Transverse colon (tissue), 4 donors: Measurements from ENCODE around the gene RAB28. TPM values are rescaled to one million over a fixed set of nuclear protein-coding genes. Genes with fewer than 3 reads are reported as not detected.

Experiments used
- DNase-seq: peaks from one replicate; pipeline ENCODE4 v3.0.0-alpha.2; 2019
- H3K27ac ChIP-seq, 4 donors: fragments of 200-600 bp; sonication (generic); 2 replicates each; pipeline ENCODE4 v1.5.1; 2016 to 2018; ENCODE audit warnings: inconsistent platforms in 4 of 4
- H3K27me3 ChIP-seq: fragments of 200-600 bp; sonication (generic); 2 replicates; pipeline ENCODE4 v1.5.1; 2017; ENCODE audit warnings: inconsistent platforms
- H3K36me3 ChIP-seq, 4 donors: fragments of 200-600 bp; sonication (generic); 2 replicates each; pipeline ENCODE4 v1.5.1; 2017 to 2019; ENCODE audit warnings: inconsistent platforms in 4 of 4
- H3K4me1 ChIP-seq, 4 donors: fragments of 200-600 bp; sonication (generic); 2 replicates each; pipeline ENCODE4 v1.5.1; 2017 to 2020; ENCODE audit warnings: inconsistent platforms in 4 of 4
- H3K4me3 ChIP-seq, 4 donors: fragments of 200-600 bp; sonication (generic); 1 replicate in 1 of 4; 2 replicates in 3 of 4; pipeline versions ENCODE4 v1.5.1 to v1.6.1; 2017 to 2019; ENCODE audit warnings: inconsistent platforms in 4 of 4
- H3K9me3 ChIP-seq, 2 donors: fragments of 200-600 bp; sonication (generic); 2 replicates each; pipeline ENCODE4 v1.5.1; 2017 to 2019; ENCODE audit warnings: inconsistent platforms in 2 of 2
- CTCF ChIP-seq, 5 experiments: fragments of 200-600 bp in 3 of 5; fragments of 450-650 bp in 2 of 5; sonication (generic) in 3 of 5; IDR thresholded peaks; 1 replicate in 2 of 5; 2 replicates in 3 of 5; pipeline ENCODE4 v1.5.1; 2016 to 2017; ENCODE audit warnings: antibody characterized with exemption in 5 of 5, inconsistent platforms in 3 of 5, mild to moderate bottlenecking in 2 of 5, moderate library complexity in 1 of 5
- EP300 ChIP-seq: sonication (generic); formaldehyde crosslinking; IDR thresholded peaks from one replicate; pipeline ENCODE4 v1.6.1; 2017; ENCODE audit warnings: antibody characterized with exemption, low read depth
- POLR2A ChIP-seq: fragments of 450-650 bp; IDR thresholded peaks from one replicate; pipeline ENCODE4 v1.6.1; 2016; ENCODE audit warnings: antibody characterized with exemption, mild to moderate bottlenecking, moderate library complexity
- POLR2AphosphoS5 ChIP-seq, 3 donors: sonication (generic); formaldehyde crosslinking; IDR thresholded peaks; one replicate each; pipeline ENCODE4 v1.6.1; 2016; ENCODE audit warnings: antibody characterized with exemption in 3 of 3
- WGBS, 2 donors: methylation state at CpG; one replicate each; pipeline ENCODE4 v1.1.5; 2018; ENCODE audit warnings: low coverage in 1 of 2; 5-methylcytosine and 5-hydroxymethylcytosine counted together
- in situ Hi-C, 4 donors: fragments of 200-750 bp; cut with MboI; loops; one replicate each; pipeline versions ENCODE4 v1.15.0 to v1.15.1; 2017; ENCODE audit warnings: low sequenced_read_pairs in 3 of 4, low pct_ligation_motif_present in 1 of 4, low pct_unique_long_range_greater_than_20kb in 1 of 4
- intact Hi-C: fragments of 100-400 bp; cut with DNase I; formaldehyde crosslinking; loops from one replicate; pipeline ENCODE4 v1.15.1; 2023; ENCODE audit warnings: low total_unique reads
- total RNA-seq, 4 donors: library from RNA; depleted of rRNA; stranded (reverse); fragments of >200 nt; gene quantifications; one replicate each; pipeline ENCODE4 v1.1.0, GENCODE V29; 2016

The RAB28 gene
- 10 to 100 TPM in 3 of 4 donors, 1 to 10 TPM in 1; 6.4 to 19.5 (median 17.8) TPM for total RNA-seq

DNA sequence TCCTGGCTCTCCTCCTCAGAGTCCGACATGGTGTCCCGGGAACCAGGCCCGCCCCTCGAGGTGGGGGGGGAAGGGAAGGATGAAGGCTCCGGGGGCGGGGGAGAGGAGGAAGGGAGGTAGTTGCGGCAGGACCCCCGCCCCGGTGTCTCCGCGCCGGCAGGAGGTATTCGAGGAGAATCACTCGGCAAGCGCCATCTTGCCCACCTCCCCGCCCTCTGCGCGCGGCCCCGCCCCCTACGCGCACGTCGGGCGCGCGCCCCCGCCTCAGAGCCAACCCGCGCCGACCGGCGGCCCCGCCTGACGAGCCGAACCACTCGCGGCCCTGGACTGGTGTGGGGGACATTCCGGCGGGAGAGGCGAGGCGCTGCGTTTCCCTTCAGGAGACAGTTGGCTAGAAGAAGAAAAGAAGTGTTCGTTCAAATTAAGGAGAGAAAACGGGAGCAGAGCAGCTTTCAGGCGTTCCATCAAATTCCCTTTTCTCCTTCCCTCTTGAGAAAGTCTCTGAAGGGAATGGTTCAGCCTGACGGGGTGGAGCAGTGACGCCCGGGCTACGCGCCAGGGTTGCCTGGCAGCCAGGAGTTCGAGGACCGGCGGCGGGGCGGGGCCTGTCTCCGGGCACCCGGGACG, at the start of gene RAB28:
TSS of gene RAB28 (minus strand) at position 219 of the 627 bp plus-strand sequence.
- TF ChIP-seq EP300 (no peak), POLR2AphosphoS5 (IDR thresholded peaks at IDR 0.05) (peak; percentile 82 to 84 (median 84)), POLR2A (peak; percentile 71)
- in situ Hi-C loops: no loop called here
- WGBS, 2 donors: 0% methylated on average over 57 of the region's 59 CpGs; no CpG with 5 or more reads in 1 of the 2 donors
- peak; percentile 96 for DNase-seq
- Histone ChIP-seq H3K36me3 (no peaks in the 10 kb centered on the region), H3K9me3 (no peaks in the 10 kb centered on the region), H3K27ac (peak within 1 kb of the TSS; percentile 90 to 97 (median 94)), H3K4me1 (peaks cover 0 to 33% (median 13%) of the 10 kb centered on the region in 4 donors), H3K4me3 (peak within 1 kb of the TSS; percentile 73 to 97 (median 78)), H3K27me3 (peaks cover 3% of the 10 kb centered on the region)
- intact Hi-C loops: loop anchor here (5.0 kb wide), 1 partner anchor 58 kb away; the partner anchor contains the start of gene NKX3-2

DNA sequence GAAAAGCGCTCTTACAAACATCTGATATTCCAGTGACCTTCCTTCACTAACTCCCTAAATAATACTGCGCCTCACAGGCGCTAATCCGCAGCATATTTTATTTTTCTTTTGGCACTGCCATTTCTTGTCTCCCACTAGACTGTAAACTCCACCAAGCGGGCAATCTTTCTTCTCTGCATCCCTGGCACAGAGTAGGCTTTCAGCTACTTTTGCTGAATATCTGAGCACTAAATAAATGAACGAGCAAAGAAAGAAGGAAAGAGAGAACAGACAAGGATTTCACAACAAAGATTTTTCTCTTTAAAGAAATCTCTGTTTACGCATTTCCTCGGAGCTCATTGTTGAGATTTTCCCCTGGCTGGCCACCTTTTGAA, 47.5 kb upstream of the RAB28 start:
- in situ Hi-C loops (no loop called here), intact Hi-C loops (no loop called here)
- no peak for DNase-seq
- Histone ChIP-seq H3K4me3 (no peak overlapping the region), H3K36me3 (no peaks in the 10 kb centered on the region), H3K4me1 (peaks cover 0 to 8% (median 2%) of the 10 kb centered on the region in 4 donors), H3K9me3 (no peaks in the 10 kb centered on the region), H3K27ac (no peak overlapping the region), H3K27me3 (peaks cover 100% of the 10 kb centered on the region)
- WGBS, 2 donors: 44 to 67% methylated on average over 6 to 8 of the region's 8 CpGs
- TF ChIP-seq CTCF (IDR thresholded peaks at IDR 0.05) (no peak), POLR2AphosphoS5 (IDR thresholded peaks at IDR 0.05) (no peak), EP300 (no peak), POLR2A (no peak)

GRCh38 chr4:13530823-13531624, 46.9 kb upstream of the RAB28 start:
- TF ChIP-seq EP300 (no peak), POLR2AphosphoS5 (IDR thresholded peaks at IDR 0.05) (no peak), CTCF (IDR thresholded peaks at IDR 0.05) (no peak), POLR2A (no peak)
- peaks cover 0 to 8% (median 2%) of the 10 kb centered on the region in 4 donors for H3K4me1 ChIP-seq
- no peak for DNase-seq
- 38 to 60% methylated on average over 6 to 35 of the region's 35 CpGs for WGBS, 2 donors
- peaks cover 100% of the 10 kb centered on the region for H3K27me3 ChIP-seq
- intact Hi-C loops (no loop called here), in situ Hi-C loops (no loop called here)
- H3K4me3 ChIP-seq: no peak overlapping the region
- no peak overlapping the region for H3K27ac ChIP-seq
- no peaks in the 10 kb centered on the region for H3K36me3 ChIP-seq
- no peaks in the 10 kb centered on the region for H3K9me3 ChIP-seq

DNA sequence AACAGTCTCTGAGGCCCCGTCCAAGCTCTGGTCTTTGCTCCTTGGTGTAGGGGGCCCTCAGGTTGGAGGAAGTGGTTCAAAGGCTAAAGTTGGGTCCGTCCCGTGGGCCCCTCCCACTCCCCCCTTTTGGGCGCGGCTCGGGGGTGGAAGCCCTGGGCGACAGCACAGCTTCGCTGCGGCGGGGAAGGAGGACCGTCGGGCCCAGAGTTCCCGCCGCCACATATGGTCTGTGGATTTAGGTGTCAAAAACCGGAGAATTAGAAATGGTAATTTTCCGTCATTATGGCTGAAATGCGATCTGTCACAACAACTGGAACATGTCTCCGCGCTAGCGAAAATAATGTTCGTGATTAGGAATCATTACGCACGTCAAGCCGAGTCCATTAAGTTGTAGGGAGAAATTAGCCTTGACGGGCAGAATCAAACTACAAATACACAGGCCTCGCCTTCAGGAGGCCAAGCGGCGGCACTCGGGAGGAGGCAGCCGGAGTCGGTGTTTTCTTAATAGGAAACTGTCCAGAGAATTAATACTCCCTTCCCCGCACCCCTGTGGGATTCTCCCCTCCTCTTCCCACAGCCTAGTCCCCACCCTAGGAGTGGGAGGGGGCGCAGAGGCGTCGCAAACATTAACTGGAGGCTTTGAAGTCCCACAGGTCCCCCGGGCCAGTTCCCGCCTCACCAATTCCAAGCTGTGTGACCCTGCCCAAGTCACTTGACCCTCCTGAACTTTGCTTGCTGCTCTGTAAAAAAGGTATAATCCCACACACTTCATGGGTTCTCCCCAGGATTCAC, 45.2 kb upstream of the RAB28 start:
- H3K4me3 ChIP-seq: no peak overlapping the region
- WGBS, 2 donors: 42 to 50% methylated on average over 23 to 37 of the region's 37 CpGs
- H3K36me3 ChIP-seq: no peaks in the 10 kb centered on the region
- peaks cover 100% of the 10 kb centered on the region for H3K27me3 ChIP-seq
- no peaks in the 10 kb centered on the region for H3K9me3 ChIP-seq
- no peak for DNase-seq
- TF ChIP-seq POLR2A: no peak
- TF ChIP-seq POLR2AphosphoS5 (IDR thresholded peaks at IDR 0.05): no peak
- TF ChIP-seq CTCF (IDR thresholded peaks at IDR 0.05): no peak
- no peak for TF ChIP-seq EP300
- no peak overlapping the region for H3K27ac ChIP-seq
- in situ Hi-C loops: no loop called here
- peaks cover 0 to 8% (median 2%) of the 10 kb centered on the region in 4 donors for H3K4me1 ChIP-seq
- intact Hi-C loops: no loop called here
